Keratinocyte (primary cell): ENCODE results near the gene DEDD.

Experiments used
- EZH2 ChIP-seq: IDR thresholded peaks from one replicate; pipeline ENCODE4 v1.6.1; 2012; ENCODE audit warnings: inconsistent platforms, mild to moderate bottlenecking, low read length, moderate library complexity
- TF ChIP-seq, protein P1 (sequence below), 3 experiments: IDR thresholded peaks in 1 of 3; conservative IDR thresholded peaks in 1 of 3; optimal IDR thresholded peaks in 1 of 3; 2 replicates in 2 of 3; 3 replicates in 1 of 3; pipeline versions ENCODE3 to v1.5.1; 2011; ENCODE audit warnings: low read length in 3 of 3, mild to moderate bottlenecking in 3 of 3, moderate library complexity in 2 of 3, control low read depth in 1 of 3, inconsistent platforms in 1 of 3; ENCODE audit not compliant: insufficient read depth in 2 of 3; ENCODE audit errors: extremely low read depth in 1 of 3

DNA sequence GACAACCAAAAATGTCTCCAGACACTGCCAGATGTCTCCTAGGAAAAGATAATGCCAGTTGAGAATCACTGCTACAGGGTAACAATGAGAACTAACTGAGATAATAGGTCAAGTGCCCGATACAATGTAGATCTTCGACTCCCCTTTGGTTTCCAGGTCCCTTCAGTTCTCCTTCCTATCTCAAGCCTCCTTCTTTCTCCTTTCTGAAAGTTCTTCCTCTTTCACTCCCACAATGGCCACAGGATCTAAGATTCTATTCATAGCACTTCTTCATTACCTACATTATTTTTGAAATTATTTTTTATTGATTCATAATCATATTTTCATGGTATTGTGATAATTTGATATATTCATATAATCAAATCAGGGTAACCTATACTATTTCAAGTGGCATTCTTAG is 20.9 kb downstream of the DEDD start:
- TF ChIP-seq, protein P1, sequence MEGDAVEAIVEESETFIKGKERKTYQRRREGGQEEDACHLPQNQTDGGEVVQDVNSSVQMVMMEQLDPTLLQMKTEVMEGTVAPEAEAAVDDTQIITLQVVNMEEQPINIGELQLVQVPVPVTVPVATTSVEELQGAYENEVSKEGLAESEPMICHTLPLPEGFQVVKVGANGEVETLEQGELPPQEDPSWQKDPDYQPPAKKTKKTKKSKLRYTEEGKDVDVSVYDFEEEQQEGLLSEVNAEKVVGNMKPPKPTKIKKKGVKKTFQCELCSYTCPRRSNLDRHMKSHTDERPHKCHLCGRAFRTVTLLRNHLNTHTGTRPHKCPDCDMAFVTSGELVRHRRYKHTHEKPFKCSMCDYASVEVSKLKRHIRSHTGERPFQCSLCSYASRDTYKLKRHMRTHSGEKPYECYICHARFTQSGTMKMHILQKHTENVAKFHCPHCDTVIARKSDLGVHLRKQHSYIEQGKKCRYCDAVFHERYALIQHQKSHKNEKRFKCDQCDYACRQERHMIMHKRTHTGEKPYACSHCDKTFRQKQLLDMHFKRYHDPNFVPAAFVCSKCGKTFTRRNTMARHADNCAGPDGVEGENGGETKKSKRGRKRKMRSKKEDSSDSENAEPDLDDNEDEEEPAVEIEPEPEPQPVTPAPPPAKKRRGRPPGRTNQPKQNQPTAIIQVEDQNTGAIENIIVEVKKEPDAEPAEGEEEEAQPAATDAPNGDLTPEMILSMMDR (optimal IDR thresholded peaks at IDR 0.05 in 1 of 3, IDR thresholded peaks at IDR 0.05 in 1 of 3, conservative IDR thresholded peaks at IDR 0.05 in 1 of 3; ENCODE audit: extremely low read depth in 1 of 3, insufficient read depth in 2 of 3, low read length in 3 of 3): no peak
- TF ChIP-seq EZH2: no peak
